ENCODE data around the gene ARHGAP44. TPM values are rescaled to one million over a fixed set of nuclear protein-coding genes. Genes with fewer than 3 reads are reported as not detected.

Gene ARHGAP44
- total and polyA plus RNA-seq, 2 of the 13 experiments (the other 11 are each of a cell fraction or from before 2014, with no cell fraction given), result 0.79 to 3.1 TPM

DNA sequence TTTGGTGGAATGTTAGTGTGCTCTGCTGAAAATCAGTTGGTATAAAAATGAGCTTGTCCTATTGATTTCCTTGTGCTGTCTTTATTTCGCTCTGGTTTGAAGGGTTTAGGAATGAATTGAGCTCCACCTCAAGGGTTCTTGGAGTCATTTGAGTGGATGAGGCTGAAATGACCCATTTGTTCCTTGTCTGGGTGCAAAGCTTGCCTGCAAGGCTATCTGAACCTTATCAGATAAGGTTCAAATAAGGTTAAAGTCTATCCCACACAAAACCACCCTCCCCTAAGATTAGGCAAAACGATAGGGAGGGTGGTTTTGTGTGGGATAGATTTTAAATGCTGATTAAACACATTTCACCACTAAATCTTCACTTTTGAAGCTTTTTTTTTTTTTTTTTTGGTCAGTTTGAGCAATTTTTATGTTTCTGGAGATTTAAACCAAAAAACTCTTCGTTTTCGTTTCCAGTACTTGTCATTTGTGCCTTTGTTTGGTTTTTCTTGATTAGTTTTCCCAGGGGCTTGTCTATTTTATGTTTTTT lies 62.7 kb downstream of the ARHGAP44 start:
- in situ Hi-C loops (cut with HindIII; ENCODE audit: extremely low pct_ligation_motif_present, low pct_unique_long_range_greater_than_20kb), result no loop called here
- intact Hi-C loops (cut with micrococcal nuclease; ENCODE audit: unreplicated experiment), result no loop called here
- no peaks in the 10 kb centered on the region for H3K4me1 ChIP-seq (ENCODE audit: insufficient read depth, low read length)
- ATAC-seq (no peak), DNase-seq (ENCODE audit: low spot score) (no peak), FAIRE-seq (no peak)
- 15% methylated on average over 4 of the region's 4 CpGs for WGBS (ENCODE audit: low lambda C conversion rate)
- no peaks in the 10 kb centered on the region for H3K36me3 ChIP-seq (replicated peaks in 1 of 2; ENCODE audit: control insufficient read depth in 1 of 2, insufficient read depth in 2 of 2, low read length in 2 of 2)
- no peaks in the 10 kb centered on the region for H4K20me1 ChIP-seq (ENCODE audit: insufficient read depth, low read length)
- H3K79me2 ChIP-seq (ENCODE audit: insufficient read depth, low read length), result no peaks in the 10 kb centered on the region
- no TSS peak for BruUV-seq (replicated peaks)
- ChIA-PET CTCF (ENCODE audit: low intra/inter-chr PET ratio, low total read pairs) (no interaction called here), POLR2A (no interaction called here)
- H2AFZ ChIP-seq (ENCODE audit: low read length), result no peak overlapping the region
- TF ChIP-seq MAFF (IDR thresholded peaks at IDR 0.05; ENCODE audit: low read depth, low read length) (peak; percentile 48), PAX8 (CRISPR knock-in tag; IDR thresholded peaks at IDR 0.05; ENCODE audit: borderline replicate concordance) (no peak), MAFK (conservative IDR thresholded peaks at IDR 0.05 in 1 of 2, IDR thresholded peaks at IDR 0.05 in 1 of 2; ENCODE audit: low read length in 2 of 2) (peak; percentile 44 to 56; a peak in 3 of 4 replicates)
- no peak overlapping the region for H3K4me3 ChIP-seq (replicated peaks in 1 of 3; ENCODE audit: insufficient read depth in 1 of 3, low read depth in 2 of 3, low read length in 3 of 3)
- no peak overlapping the region for H3K27ac ChIP-seq (ENCODE audit: extremely low read length, insufficient read depth, low read length)
- no peaks in the 10 kb centered on the region for H3K9me3 ChIP-seq (ENCODE audit: low read length)
- H3K27me3 ChIP-seq (ENCODE audit: control insufficient read depth in 1 of 2, insufficient read depth in 2 of 2, low read length in 2 of 2), result no peaks in the 10 kb centered on the region
- no peak overlapping the region for H3K9ac ChIP-seq (ENCODE audit: insufficient read depth, low read depth, low read length)
- no peak overlapping the region for H3K4me2 ChIP-seq (ENCODE audit: low read depth, low read length)

DNA sequence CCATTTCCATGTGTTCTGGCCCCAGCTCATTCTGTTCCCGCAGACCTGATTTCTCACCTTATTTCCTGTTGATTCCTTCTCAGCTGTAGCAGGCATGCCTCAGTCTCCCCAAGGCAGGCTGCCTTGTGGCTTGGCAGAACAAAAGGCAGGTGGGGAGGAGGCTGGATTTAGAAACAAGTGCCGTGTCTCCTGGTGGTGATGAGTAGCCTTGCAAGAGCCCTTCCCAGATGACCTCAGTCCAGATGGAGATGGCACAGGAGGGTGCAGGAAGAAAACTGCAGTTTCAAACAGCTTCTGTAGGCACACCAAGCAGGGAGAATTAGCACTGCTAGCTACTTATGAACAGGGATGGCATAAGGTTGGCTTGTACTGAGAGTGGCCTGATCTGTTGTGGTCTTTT lies 64.6 kb downstream of the ARHGAP44 start:
- Histone ChIP-seq H3K36me3 (replicated peaks in 1 of 2; ENCODE audit: control insufficient read depth in 1 of 2, insufficient read depth in 2 of 2, low read length in 2 of 2) (no peaks in the 10 kb centered on the region), H4K20me1 (ENCODE audit: insufficient read depth, low read length) (no peaks in the 10 kb centered on the region), H3K4me2 (ENCODE audit: low read depth, low read length) (no peak overlapping the region), H2AFZ (ENCODE audit: low read length) (no peak overlapping the region), H3K27ac (ENCODE audit: extremely low read length, insufficient read depth, low read length) (no peak overlapping the region), H3K27me3 (ENCODE audit: control insufficient read depth in 1 of 2, insufficient read depth in 2 of 2, low read length in 2 of 2) (no peaks in the 10 kb centered on the region), H3K79me2 (ENCODE audit: insufficient read depth, low read length) (no peaks in the 10 kb centered on the region), H3K4me1 (ENCODE audit: insufficient read depth, low read length) (no peaks in the 10 kb centered on the region), H3K9ac (ENCODE audit: insufficient read depth, low read depth, low read length) (no peak overlapping the region), H3K9me3 (ENCODE audit: low read length) (peaks cover 4% of the 10 kb centered on the region), H3K4me3 (replicated peaks in 1 of 3; ENCODE audit: insufficient read depth in 1 of 3, low read depth in 2 of 3, low read length in 3 of 3) (no peak overlapping the region)
- DNase-seq (ENCODE audit: low spot score) (no peak), ATAC-seq (no peak), FAIRE-seq (no peak)
- WGBS (ENCODE audit: low lambda C conversion rate), result 85% methylated on average over 2 of the region's 2 CpGs
- POLR2A ChIA-PET, result no interaction called here
- intact Hi-C loops (cut with micrococcal nuclease; ENCODE audit: unreplicated experiment) (no loop called here), in situ Hi-C loops (cut with HindIII; ENCODE audit: extremely low pct_ligation_motif_present, low pct_unique_long_range_greater_than_20kb) (no loop called here)
- BruUV-seq (replicated peaks), result no TSS peak
- CTCF ChIA-PET (ENCODE audit: low intra/inter-chr PET ratio, low total read pairs), result no interaction called here
- TF ChIP-seq ZNF598 (CRISPR knock-in tag; IDR thresholded peaks at IDR 0.05; ENCODE audit: borderline replicate concordance) (no peak), ZNF577 (CRISPR knock-in tag; IDR thresholded peaks at IDR 0.05; ENCODE audit: borderline replicate concordance, low read depth) (no peak), ADNP (CRISPR knock-in tag; IDR thresholded peaks at IDR 0.05) (no peak), ZNF432 (CRISPR knock-in tag; IDR thresholded peaks at IDR 0.05; ENCODE audit: borderline replicate concordance) (no peak), SALL2 (CRISPR knock-in tag; IDR thresholded peaks at IDR 0.05) (no peak), THAP11 (CRISPR knock-in tag; IDR thresholded peaks at IDR 0.05) (no peak), BORCS8-MEF2B (CRISPR knock-in tag; IDR thresholded peaks at IDR 0.05) (no peak), PAF1 (CRISPR knock-in tag; IDR thresholded peaks at IDR 0.05) (no peak), GATAD2A (CRISPR knock-in tag; IDR thresholded peaks at IDR 0.05) (no peak), FOXJ3 (CRISPR knock-in tag; IDR thresholded peaks at IDR 0.05; ENCODE audit: borderline replicate concordance) (no peak), ZNF138 (CRISPR knock-in tag; IDR thresholded peaks at IDR 0.05; ENCODE audit: low read depth) (no peak)
- TF ChIP-seq, protein P1, sequence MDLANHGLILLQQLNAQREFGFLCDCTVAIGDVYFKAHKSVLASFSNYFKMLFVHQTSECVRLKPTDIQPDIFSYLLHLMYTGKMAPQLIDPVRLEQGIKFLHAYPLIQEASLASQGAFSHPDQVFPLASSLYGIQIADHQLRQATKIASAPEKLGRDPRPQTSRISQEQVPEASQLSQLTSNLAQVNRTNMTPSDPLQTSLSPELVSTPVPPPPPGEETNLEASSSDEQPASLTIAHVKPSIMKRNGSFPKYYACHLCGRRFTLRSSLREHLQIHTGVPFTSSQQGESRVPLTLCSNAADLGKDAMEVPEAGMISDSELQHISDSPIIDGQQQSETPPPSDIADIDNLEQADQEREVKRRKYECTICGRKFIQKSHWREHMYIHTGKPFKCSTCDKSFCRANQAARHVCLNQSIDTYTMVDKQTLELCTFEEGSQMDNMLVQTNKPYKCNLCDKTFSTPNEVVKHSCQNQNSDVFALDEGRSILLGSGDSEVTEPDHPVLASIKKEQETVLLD (CRISPR knock-in tag; IDR thresholded peaks at IDR 0.05; ENCODE audit: low read depth), result no peak
- TF ChIP-seq, protein P2, sequence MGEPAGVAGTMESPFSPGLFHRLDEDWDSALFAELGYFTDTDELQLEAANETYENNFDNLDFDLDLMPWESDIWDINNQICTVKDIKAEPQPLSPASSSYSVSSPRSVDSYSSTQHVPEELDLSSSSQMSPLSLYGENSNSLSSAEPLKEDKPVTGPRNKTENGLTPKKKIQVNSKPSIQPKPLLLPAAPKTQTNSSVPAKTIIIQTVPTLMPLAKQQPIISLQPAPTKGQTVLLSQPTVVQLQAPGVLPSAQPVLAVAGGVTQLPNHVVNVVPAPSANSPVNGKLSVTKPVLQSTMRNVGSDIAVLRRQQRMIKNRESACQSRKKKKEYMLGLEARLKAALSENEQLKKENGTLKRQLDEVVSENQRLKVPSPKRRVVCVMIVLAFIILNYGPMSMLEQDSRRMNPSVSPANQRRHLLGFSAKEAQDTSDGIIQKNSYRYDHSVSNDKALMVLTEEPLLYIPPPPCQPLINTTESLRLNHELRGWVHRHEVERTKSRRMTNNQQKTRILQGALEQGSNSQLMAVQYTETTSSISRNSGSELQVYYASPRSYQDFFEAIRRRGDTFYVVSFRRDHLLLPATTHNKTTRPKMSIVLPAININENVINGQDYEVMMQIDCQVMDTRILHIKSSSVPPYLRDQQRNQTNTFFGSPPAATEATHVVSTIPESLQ (CRISPR knock-in tag; conservative IDR thresholded peaks at IDR 0.05), result no peak
- TF ChIP-seq, protein P3, sequence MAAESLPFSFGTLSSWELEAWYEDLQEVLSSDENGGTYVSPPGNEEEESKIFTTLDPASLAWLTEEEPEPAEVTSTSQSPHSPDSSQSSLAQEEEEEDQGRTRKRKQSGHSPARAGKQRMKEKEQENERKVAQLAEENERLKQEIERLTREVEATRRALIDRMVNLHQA (CRISPR knock-in tag; IDR thresholded peaks at IDR 0.05), result no peak

All from HepG2 (cell line).